ENCODE measurements around the gene FAM174A.
"Not testable (repeated sequence)": the region's sequence is repeated elsewhere in the genome, so short reads cannot be mapped to it uniquely, and the experiment has no call there.

FAM174A gene

GRCh38 chr5:100575815-100576214, 40.6 kb downstream of the FAM174A start:
- no peak for DNase-seq (ENCODE audit: low read depth, low spot score)

DNA sequence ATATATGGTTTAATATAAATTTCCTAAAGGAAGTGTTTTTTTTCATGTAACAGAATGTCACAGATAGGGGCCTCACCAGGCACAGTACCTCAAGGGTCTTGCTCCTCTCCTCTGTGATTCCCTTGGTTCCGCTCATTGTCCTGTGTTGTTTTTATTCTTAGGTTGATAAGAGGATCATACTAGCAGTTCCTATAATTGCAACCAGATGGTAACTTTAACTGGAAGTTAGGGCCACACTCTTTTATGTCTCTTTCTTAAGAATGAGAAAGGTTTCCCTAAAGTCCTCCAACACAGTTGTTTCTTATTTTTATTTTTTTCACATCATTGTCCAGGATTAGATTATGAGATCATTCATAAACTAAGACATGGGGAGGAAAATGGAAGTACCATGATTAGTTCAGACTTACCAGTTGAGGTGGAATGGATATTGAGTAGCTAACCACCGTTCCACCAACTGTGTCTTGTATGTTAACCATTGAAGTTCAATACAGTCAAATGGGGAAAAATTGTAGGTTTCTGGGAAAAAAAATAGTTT, 41.1 kb downstream of the FAM174A start:
- no peak for DNase-seq (ENCODE audit: low read depth, low spot score)

DNA sequence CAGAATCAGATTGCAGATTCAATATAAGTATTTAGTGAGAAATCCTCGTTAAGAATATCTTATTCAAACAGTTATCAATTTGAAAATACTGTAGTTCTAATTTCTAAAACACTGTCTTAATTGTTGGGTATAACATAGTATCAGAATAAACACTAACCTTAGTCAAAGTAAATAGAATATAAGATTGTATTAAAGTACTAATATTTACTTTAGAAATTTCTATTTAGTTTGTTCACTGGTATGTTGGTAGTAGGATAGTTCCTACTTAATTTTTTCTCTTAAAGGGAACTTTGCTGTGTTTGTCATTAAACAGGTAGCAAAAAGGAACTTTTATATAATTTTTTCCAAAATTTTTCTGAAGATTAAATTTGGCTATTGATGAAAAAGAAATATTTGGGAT, 42.3 kb downstream of the FAM174A start:
- no peak for DNase-seq (ENCODE audit: low read depth, low spot score)

- no peak for DNase-seq (ENCODE audit: low read depth, low spot score)
These were observed 48.9 kb downstream of the FAM174A start for GRCh38 chr5:100584069-100584468.

DNA sequence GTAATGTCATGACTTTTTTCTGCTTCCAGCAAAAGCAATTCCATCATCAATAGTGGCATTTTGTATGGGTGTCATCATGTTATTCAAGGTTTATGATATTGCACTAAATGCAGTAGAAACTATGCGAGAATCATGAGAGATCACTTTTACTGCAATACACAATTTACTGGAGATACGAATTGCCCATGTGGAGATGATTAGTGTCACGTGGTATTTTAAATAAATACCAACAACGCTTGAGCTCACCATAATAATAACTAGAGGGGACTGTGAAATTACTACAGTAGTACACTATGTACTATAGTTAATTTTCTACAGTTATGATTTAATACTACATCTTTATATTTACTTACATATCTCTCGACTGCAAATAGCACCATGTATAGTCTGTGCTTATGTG, 49.7 kb downstream of the FAM174A start:
- DNase-seq (ENCODE audit: low read depth, low spot score), result no peak

GRCh38 chr5:100590867-100591266, 55.7 kb downstream of the FAM174A start:
- no peak for DNase-seq (ENCODE audit: low read depth, low spot score)

DNA sequence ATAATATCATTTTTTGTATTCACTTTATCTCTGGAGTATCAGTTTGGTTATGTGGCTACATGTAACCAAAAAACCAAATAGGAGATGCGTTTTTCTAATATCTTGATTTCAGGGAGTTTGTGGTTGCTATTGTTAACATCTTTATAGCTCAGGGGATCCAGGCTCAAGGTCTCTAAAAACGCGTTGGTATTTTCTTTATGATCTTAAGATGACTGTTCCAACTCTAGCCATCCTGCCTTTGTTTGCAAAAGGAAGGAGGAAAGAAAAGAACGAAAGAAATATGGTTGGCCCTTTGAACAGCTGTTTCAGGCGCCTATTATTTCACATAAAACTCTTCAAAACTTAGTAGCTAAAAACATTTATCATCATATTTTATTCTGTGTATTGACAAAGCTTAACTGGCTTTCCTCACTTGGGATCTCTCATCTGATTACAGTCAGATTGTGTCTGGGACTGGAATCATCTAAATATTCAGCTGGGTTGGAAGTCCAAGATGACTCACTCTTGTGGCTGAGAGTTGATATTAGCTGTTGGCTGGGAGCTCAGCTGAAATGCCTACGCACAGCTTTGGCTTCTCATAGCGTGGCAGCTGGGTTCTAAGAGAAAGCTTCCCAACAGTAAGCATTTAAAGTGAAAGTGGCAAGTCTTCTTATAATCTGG, 60.1 kb downstream of the FAM174A start:
- DNase-seq (ENCODE audit: low read depth, low spot score), result no peak

DNA sequence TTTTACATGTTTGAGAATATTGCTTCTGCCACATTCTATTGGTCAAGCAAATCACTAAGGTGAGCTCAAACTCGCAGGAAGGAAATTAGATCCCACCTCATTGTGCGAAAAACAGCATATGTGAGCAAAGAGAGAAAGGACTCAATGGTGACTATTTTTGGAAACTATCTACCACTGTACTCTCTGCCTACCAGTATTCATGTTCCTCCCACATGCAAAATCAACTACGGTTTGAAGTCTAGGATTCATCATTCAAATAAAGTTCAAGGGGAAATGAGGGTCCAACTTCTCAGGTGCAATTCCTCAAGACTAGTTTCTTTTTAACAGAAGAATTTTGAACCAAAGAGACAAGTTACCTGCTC, 60.6 kb downstream of the FAM174A start:
- no peak for DNase-seq (ENCODE audit: low read depth, low spot score)

DNA sequence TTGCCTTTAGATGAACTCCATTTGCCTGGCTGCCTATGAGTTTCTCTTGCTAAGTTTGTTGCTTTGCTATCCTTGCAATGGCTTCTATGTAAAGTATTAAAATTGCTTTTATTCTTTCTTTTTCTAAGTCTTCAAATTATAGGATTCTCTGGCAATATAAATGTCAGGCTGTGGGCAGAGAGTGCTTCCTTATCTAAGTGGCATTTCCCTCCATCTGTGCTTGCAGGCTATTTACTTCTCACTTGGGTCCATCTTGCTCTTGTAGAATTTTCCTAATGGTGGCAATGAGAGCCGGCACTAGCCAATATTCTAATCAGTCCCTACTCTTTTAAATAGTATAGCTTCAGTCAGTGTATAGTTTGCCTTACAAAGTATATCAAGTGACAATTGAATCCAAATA, 63.3 kb downstream of the FAM174A start:
- no peak for DNase-seq (ENCODE audit: low read depth, low spot score)

DNA sequence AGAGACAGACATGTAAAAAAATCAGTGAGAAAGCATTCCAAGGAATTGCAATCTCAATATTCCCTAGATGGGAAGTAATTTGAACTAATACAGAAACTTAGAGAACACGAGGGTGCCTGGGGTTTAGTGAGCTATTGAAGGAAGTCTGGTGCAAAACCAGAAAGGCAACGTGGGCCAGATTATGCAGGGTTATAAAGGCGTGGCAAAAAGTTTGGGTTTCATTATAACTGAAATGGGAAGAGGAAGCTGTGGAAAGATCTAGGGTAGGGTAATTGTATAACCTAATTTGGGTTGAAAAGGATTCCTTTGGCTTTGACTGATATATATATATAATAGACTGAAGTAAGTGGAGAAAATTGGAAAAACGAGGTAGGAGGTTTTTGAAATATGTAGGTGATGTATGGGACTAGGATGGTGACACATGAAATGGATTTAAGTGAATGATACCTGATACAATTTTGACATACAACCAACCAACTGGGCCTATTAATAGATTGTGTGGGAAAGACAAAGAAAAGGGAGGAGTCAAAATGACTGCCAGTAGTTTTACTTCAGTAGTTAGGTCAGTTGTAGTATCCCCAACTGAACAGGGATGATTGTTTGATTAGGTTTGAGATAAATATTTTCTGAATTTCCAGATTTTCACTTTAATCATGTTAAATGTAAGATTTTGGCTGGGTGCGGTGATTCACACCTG, 65.3 kb downstream of the FAM174A start:
- no peak for DNase-seq (ENCODE audit: low read depth, low spot score)

- no peak for DNase-seq (ENCODE audit: low read depth, low spot score)
These were observed 68.0 kb downstream of the FAM174A start for GRCh38 chr5:100603141-100603540.

DNA sequence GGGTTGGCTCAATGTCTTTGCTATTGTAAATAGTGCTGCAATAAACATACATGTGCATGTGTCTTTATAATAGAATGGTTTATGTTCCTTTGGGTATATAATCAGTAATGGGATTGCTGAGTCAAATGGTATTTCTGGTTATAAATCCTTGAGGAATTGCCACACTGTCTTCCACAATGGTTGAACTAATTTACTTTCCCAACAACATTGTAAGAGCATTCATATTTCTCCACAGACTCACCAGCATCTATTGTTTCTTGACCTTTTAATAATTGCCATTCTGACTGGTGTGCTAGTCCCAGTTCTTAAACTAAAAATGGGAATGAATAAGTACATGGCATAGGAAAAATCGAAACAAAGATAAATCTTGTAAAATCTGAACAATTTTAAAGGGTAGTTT, 68.8 kb downstream of the FAM174A start:
- DNase-seq (ENCODE audit: low read depth, low spot score), result not testable (repeated sequence)

GRCh38 chr5:100609594-100609993, 74.4 kb downstream of the FAM174A start:
- DNase-seq (ENCODE audit: low read depth, low spot score), result no peak

DNA sequence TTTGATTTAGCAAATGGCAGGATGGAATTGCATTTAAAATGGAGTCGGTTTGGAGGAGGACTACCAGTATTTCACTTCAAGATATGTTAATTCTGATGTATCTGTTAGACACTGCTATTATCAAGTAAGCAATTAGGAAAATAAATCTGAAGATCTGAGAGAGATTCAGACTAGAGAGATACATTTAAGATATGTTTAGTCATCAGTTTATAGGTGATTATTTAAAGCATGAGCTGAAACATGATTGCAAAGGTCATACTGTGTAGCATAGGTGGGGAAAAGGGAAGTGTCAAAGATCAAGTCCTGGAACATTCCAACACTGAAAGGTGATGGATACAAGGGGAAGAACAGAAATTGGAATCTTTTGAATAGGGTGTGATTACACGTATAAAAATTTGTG, 79.1 kb downstream of the FAM174A start:
- DNase-seq (ENCODE audit: low read depth, low spot score), result no peak

DNA sequence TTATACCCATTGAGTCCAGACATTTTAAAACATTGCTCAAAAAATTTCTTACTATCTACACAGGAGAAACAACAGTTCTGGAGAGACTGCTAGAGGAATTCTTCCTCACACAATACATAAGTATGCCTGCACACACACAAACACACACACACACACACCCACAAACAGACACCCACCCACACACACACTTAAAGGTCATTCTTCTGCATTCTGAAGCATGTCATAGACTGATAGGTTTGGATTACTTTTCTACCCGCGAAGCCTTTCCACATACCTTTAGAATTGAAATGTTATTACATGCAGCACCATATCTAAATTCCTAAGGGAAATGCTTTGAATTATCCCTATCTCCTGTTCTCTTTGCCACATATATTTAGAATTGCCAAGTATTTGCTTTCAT, 80.2 kb downstream of the FAM174A start:
- no peak for DNase-seq (ENCODE audit: low read depth, low spot score)

GRCh38 chr5:100616291-100616690, 81.1 kb downstream of the FAM174A start:
- DNase-seq (ENCODE audit: low read depth, low spot score), result no peak

- no peak for DNase-seq (ENCODE audit: low read depth, low spot score)
These were observed 81.8 kb downstream of the FAM174A start for GRCh38 chr5:100616981-100617380.

- no peak for DNase-seq (ENCODE audit: low read depth, low spot score)
These were observed 88.5 kb downstream of the FAM174A start for GRCh38 chr5:100623719-100624118.

GRCh38 chr5:100634937-100635534, 99.9 kb downstream of the FAM174A start:
- no peak for DNase-seq (ENCODE audit: low read depth, low spot score)

All from activated naive CD8-positive, alpha-beta T cell treated with anti-CD3 and anti-CD28 coated beads, Interleukin-2, amount 50 U/mL, for 16 hours (primary cell).